ENCODE data around the gene UBIAD1. TPM values are rescaled to one million over a fixed set of nuclear protein-coding genes. Genes with fewer than 3 reads are reported as not detected.
"Not testable (repeated sequence)": the region's sequence is repeated elsewhere in the genome, so short reads cannot be mapped to it uniquely, and the experiment has no call there.

The UBIAD1 gene
- total RNA-seq, 2 donors from 2014 or later: 5.9 to 12.7 TPM

DNA sequence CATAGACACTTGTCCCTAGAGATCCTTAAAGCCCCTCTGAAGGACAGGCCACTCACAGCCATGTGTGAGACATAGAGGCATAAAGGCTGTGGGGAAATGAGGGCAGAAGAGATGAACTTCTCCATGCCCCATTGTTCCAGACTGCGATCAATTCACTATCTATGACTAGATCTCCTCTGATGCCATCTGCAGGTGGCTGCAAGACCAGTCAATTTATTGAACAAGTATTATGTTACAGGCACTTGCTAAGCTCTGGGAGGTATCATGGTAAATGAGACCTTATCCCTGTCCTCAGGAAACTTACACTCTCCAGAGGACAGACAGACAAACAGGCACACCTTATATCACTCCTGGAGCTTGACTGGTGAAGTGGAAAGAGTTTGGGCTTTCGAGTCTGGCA is 22.9 kb downstream of the UBIAD1 start:
- H3K27ac ChIP-seq: no peak overlapping the region
- H3K4me3 ChIP-seq: no peak overlapping the region
- WGBS, 2 donors: 100% methylated on average over 1 to 2 of the region's 2 CpGs
- DNase-seq (no peak), ATAC-seq (no peak)
- no peaks in the 10 kb centered on the region for H3K4me1 ChIP-seq
- H3K36me3 ChIP-seq (replicated peaks in 1 of 2; ENCODE audit: insufficient read depth in 1 of 2, low read depth in 2 of 2): peaks cover 0 to 5% of the 10 kb centered on the region in 2 donors
- TF ChIP-seq, protein P1, sequence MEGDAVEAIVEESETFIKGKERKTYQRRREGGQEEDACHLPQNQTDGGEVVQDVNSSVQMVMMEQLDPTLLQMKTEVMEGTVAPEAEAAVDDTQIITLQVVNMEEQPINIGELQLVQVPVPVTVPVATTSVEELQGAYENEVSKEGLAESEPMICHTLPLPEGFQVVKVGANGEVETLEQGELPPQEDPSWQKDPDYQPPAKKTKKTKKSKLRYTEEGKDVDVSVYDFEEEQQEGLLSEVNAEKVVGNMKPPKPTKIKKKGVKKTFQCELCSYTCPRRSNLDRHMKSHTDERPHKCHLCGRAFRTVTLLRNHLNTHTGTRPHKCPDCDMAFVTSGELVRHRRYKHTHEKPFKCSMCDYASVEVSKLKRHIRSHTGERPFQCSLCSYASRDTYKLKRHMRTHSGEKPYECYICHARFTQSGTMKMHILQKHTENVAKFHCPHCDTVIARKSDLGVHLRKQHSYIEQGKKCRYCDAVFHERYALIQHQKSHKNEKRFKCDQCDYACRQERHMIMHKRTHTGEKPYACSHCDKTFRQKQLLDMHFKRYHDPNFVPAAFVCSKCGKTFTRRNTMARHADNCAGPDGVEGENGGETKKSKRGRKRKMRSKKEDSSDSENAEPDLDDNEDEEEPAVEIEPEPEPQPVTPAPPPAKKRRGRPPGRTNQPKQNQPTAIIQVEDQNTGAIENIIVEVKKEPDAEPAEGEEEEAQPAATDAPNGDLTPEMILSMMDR (IDR thresholded peaks at IDR 0.05): no peak
- TF ChIP-seq POLR2A (IDR thresholded peaks at IDR 0.05): no peak
- intact Hi-C loops (cut with DNase I): no loop called here
- no peaks in the 10 kb centered on the region for H3K9me3 ChIP-seq
- H3K27me3 ChIP-seq: no peaks in the 10 kb centered on the region

DNA sequence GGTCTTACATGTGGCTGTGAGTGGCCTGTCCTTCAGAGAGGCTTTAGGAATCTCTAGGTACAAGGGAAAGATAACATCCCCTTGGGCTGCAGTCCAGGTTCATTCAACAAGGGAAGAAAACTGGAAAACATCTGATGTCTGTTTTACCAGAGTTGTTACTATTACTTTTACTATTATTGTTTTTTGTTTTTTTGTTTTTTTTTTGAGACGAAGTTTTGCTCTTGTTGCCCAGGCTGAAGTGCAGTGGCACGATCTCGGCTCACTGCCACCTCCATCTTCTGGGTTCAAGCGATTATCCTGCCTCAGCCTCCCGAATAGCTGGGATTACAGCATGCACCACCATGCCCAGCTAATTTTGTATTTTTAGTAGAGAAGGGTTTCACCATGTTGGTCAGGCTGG is 24.8 kb downstream of the UBIAD1 start:
- H3K4me3 ChIP-seq; H3K27ac ChIP-seq; H3K4me1 ChIP-seq; H3K27me3 ChIP-seq; DNase-seq; ATAC-seq; H3K36me3 ChIP-seq (replicated peaks in 1 of 2; ENCODE audit: insufficient read depth in 1 of 2, low read depth in 2 of 2); H3K9me3 ChIP-seq; intact Hi-C loops (cut with DNase I): not testable (repeated sequence)
- whole genome bisulfite sequencing, 2 donors: 96 to 97% methylated on average over 5 of the region's 5 CpGs

DNA sequence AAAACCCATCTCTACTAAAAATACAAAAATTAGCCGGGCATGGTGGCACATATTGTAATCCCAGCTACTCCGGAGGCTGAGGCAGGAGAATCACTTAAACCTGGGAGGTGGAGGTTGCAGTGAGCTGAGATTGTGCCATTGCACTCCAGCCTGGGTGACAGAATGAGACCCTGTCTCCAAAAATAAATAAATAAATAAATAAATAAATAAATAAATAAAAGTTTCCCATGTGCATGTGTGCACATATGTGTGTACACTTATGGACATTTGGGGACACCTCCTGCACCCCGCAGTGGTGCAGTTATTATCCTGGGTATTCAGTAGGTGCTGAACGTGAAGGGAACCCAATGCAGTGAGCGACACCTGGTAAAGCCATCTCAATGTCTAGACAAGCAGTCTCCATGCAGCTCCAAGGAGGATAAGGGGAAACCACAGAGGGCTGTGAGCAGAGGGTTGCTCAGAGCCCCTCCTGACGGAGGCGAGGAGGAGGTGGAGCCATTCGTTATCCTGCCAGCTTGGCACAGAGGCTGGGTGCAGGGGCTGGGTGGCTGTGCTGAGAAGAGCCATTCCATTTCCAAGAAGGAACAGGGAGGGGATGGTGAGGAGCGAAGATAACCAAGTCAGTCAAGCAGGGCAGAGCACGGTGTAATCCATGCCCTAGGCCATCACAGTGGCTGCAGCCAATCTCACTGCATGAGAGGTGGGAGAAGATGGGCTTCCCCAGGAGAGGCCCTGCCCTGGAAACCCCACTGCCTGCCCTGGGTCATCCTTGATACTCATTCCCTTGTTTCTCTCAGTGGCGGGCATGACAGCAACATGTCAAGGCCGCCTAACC is 25.6 kb downstream of the UBIAD1 start:
- TF ChIP-seq POLR2A (IDR thresholded peaks at IDR 0.05): no peak
- TF ChIP-seq, protein P1 (IDR thresholded peaks at IDR 0.05): no peak
- 92 to 93% methylated on average over 12 of the region's 12 CpGs for WGBS, 2 donors
- DNase-seq (no peak), ATAC-seq (no peak)
- H3K4me3 ChIP-seq: no peak overlapping the region
- no peaks in the 10 kb centered on the region for H3K9me3 ChIP-seq
- H3K27me3 ChIP-seq: no peaks in the 10 kb centered on the region
- H3K27ac ChIP-seq: no peak overlapping the region
- H3K4me1 ChIP-seq: no peaks in the 10 kb centered on the region
- peaks cover 0 to 5% of the 10 kb centered on the region in 2 donors for H3K36me3 ChIP-seq (replicated peaks in 1 of 2; ENCODE audit: insufficient read depth in 1 of 2, low read depth in 2 of 2)
- intact Hi-C loops (cut with DNase I): no loop called here

DNA sequence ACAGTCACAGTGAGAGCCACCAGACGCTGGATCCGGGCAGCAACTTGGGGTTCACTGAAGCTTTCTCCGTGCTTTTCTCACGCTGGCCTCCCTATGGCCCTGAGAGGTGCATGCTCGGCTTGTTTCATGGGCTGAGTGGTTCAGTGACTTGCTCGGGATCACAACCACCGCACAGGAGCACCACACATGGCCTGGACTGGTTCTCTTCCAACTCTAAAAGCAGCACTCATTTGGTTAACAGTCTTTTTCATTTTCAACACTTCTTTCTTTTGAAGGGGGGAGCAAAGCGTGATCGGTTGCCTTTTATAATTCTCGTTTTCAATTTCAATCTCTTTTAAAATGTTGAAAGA is 26.2 kb downstream of the UBIAD1 start:
- DNase-seq (no peak), ATAC-seq (no peak)
- intact Hi-C loops (cut with DNase I): no loop called here
- no peaks in the 10 kb centered on the region for H3K9me3 ChIP-seq
- H3K27ac ChIP-seq: no peak overlapping the region
- peaks cover 0 to 5% of the 10 kb centered on the region in 2 donors for H3K36me3 ChIP-seq (replicated peaks in 1 of 2; ENCODE audit: insufficient read depth in 1 of 2, low read depth in 2 of 2)
- TF ChIP-seq, protein P1 (IDR thresholded peaks at IDR 0.05): no peak
- TF ChIP-seq POLR2A (IDR thresholded peaks at IDR 0.05): no peak
- no peaks in the 10 kb centered on the region for H3K27me3 ChIP-seq
- WGBS, 2 donors: 79 to 80% methylated on average over 10 of the region's 10 CpGs
- no peaks in the 10 kb centered on the region for H3K4me1 ChIP-seq
- no peak overlapping the region for H3K4me3 ChIP-seq

DNA sequence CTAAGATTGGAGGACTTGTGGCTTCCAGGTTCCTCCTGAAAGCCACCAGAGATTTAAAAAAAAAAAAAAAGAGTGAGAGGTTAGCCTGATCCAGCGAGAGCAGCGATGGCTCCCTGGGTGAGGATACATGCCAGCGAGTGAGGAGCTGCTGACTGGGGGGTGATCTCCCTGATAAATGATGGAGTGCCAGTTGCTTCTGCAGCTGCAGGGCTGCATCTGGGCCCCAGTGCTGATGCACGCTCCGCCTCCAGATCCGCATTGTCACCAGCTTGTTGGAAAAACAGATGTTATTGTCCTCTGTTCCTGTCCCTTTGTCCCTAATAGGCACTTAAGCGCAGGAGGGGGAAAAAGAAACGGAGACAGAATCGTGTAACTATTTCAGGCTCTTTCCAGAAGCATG is 28.6 kb downstream of the UBIAD1 start:
- intact Hi-C loops (cut with DNase I): no loop called here
- Histone ChIP-seq H3K4me1 (no peaks in the 10 kb centered on the region), H3K4me3 (no peak overlapping the region), H3K9me3 (no peaks in the 10 kb centered on the region), H3K27me3 (no peaks in the 10 kb centered on the region), H3K36me3 (replicated peaks in 1 of 2; ENCODE audit: insufficient read depth in 1 of 2, low read depth in 2 of 2) (no peaks in the 10 kb centered on the region), H3K27ac (no peak overlapping the region)
- TF ChIP-seq POLR2A (IDR thresholded peaks at IDR 0.05): no peak
- TF ChIP-seq, protein P1 (IDR thresholded peaks at IDR 0.05): no peak
- WGBS, 2 donors: 71 to 76% methylated on average over 9 of the region's 9 CpGs
- DNase-seq (no peak), ATAC-seq (no peak)
